HG03565 (cell line): Measurements from ENCODE around the gene PPP1R3G.
"Not testable (repeated sequence)": the region's sequence is repeated elsewhere in the genome, so short reads cannot be mapped to it uniquely, and the experiment has no call there.

Source experiments
- ATAC-seq: cut with Tn5 transposase; IDR thresholded peaks from one replicate; pipeline ENCODE4 v1.9.1; 2021; ENCODE audit warnings: mild to moderate bottlenecking, moderate library complexity; ENCODE audit not compliant: unreplicated experiment

The PPP1R3G gene

DNA sequence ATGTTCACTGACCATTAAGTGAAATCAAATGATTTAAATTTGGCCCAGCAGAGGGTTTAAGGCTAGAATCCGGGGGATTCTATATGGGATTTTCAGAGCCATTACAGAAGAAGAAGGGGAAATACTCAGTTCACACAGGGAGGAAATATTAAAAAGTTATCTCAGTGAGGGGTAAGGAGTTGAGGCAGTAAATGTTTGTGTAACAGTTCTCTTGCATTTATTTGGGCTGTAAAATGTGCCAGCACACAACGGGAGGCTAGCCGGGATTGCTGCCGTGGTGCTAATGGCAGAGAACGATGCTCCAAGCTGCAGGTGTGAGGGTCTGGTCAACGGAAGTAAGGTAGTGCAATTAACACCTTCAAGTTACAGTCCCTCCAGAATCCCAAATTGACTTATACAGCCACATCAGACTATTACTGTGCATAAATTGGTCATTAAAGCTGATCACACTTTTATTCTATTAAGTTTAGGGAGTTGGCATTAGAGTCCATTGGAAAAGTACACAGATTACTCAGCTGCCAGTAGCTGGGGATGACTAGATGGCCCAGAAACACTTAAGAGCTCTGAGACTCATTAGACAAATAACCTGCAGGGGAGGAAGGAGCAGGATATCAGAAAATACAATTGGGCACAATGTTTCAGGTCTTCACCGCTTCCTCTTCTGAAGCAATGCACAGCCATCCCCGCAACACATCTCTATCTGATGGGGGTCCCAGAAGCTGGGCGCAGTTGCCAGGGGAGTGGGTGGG is 31.3 kb downstream of the PPP1R3G start:
- ATAC-seq = no peak

DNA sequence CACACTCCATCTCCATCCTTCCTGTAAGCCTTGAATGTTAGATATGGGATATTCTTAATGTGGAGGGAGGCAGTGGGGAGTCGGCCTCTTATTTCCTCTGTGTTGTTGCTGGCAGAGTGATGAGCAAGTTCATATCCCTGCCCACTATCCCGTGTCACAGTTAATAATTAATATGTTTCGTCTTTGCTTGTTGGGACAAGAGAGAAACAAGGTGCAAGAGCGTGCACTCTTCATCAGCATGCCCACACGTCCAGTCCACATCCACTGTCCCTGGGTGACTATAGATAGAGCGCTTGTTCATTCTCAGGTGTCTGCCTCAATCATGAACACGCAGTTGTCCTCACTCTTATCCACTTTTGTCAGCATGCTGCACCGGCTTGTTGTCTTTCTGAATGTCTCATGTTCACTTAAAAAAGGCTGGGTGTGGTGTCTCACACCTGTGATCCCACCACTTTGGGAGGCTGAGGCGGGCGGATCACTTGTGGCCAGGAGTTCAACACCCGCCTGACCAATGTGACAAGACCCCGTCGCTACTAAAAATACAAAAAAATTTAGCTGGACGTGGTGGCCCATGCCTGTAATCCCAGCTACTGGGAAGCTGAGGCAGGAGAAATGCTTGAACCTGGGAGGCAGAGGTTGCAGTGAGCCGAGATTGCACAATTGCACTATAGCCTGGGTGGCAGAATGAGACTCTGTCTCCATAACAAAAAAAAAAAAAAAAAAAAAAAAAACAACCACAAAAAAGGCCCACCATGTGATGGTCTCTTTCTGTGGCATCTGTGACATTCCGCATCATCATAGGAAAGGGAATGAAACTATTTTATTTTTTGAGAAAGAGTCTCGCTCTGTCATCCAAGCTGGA is 34.2 kb downstream of the PPP1R3G start:
- no peak for ATAC-seq

DNA sequence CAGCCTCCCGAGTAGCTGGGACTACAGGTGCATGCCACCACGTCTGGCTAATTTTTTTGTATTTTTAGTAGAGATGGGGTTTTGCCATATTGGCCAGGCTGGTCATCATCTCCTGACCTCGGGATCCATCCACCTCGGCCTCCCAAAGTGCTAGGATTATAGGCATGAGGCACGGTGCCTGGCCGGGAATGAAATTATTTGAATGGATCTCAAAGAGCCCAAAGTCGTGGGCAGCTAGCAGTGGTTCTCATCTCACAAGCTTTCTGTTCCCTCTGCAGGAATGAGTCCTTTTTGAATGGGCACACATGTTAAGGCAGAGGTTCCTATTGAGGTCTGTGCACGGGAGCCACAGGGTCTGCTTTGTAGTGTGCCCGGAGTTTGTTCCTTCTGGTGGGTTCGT is 34.9 kb downstream of the PPP1R3G start:
- ATAC-seq = no peak

DNA sequence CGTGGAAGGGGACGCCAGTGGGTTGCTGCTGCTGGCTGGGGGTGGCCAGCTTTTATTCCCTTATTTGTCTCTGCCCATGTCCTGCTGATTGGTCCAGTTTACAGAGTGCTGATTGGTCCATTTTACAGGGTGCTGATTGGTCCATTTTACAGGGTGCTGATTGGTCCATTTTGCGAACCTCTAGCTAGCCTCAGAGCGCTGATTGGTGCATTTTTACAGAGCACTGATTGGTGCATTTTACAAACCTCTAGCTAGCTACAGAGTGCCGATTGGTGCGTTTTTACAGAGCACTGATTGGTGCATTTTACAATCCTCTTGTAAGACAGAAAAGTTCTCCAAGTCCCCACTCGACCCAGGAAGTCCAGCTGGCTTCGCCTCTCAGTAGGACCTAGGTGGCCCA is 35.4 kb downstream of the PPP1R3G start:
- not testable (repeated sequence) for ATAC-seq

DNA sequence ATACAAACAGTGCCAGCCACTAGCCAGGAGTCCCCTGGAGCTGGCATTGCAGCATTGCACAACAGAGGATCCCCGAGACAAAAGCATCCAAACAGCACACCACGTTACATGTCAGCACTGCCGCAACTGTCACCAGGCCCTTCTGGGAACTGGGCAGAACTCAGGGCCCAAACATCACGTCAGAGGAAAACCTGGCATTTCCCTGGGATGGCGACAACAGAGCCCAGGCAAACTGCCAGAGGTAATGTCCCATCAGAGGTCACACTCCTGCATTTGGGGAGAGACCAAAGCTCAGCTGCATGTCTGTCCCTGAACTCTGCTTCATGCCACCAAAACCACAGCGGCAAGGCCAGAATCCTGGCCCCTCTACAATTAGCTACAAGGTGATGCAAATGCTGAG is 36.3 kb downstream of the PPP1R3G start:
- no peak for ATAC-seq

DNA sequence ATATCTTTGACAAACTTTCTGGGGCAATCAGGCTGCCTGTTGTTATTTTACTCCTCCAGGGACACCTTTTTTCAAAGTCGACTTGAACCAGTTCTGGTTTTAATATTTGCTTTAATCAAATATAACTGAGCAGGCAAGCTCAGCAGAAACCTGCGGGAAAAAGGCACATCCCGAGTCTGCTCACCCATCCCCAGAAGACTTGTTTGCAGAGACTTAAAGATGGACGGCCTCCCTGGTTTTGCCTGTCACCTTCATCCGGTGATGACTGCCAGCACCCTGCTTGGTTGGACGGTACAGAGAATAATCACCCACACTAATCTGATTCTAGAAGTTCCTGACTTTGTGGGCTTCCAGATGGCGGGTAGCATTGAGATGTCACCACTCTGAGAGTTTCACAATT is 36.8 kb downstream of the PPP1R3G start:
- ATAC-seq = no peak

DNA sequence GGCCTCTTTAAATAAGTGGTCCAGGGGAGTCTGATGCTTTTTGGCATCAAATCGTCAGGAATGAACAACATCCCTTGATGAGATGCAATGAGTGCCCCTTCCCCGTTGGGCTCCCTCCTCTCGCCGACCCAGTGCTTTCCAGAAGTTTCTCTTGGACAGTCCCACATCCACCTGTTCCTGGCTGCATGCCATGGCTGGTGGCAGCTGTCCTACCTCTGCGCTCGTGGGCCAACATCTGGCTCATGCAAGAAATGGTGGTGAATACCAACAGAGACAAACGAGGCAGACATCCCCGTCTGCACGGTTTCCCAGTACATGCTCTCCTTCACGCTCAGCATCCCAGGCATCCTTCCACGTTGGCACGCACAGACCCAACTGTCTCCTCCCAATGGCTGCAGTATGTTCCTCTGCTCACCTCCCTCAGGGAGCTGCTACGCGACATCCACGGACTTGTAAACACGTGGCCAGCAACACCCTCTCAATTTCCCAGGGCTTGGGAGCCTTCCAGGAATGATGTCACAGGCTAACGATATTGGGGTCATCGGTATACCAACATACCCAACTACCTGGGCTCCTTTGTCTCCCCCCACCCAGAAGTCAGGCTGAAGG is 37.5 kb downstream of the PPP1R3G start:
- no peak for ATAC-seq

DNA sequence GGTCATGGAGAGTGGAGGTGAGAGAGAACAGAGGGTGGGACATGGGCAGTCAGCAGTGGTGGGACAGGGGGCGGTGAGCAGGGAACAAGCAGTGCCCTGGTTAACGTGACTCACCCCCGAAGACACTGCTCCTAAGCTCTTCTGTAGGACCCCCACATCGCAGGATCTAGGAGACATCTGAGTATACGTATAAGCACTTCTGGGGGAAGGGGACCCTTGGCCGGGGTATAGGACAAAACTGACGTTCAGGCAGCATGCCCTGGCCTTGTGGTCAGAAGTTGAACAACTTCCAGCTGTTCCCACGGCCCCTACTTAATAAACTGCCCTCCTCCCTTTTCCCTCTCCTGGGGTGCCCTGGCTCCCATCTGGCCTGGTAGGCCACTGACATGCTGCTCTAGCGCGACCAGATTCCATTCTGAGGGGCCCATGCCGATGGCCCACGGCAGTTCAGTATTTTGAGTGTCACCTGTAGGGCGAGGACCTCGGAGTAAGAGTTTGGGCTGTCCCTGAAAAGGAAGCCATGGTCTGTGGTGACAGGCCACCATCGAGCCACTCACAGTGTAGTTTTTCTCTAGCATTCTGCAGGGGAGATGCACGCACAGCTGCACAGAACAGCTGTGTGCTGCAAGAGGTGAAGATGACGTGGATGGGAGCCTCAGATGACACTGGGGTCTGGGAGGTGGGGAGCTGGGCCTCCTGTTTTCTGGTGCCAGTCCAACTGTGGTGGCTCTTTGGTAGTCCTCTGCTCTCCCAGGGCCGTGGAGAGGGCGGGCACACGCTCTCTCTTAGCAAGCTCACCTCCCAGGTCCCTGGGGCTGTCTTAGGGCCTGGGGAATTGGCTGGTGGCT is 38.4 kb downstream of the PPP1R3G start:
- no peak for ATAC-seq

DNA sequence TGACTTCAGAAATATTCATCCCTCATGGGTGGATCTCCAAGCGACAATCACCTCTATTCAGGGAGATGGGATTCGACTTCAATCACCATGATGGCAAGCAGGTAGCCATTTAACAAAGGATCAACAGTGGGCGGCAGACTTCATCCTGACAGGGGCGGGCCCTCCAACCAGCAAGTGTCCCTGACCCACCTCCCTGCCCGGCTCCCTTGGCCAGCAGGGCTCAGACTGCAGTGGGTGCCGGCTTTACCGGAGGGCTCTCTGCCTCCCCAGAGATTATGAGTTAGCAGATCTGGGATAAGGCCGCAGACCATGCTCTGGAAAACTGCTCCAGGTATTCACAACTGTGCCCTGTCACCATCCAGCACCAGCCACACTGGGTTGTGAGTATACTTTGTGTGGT is 39.4 kb downstream of the PPP1R3G start:
- no peak for ATAC-seq

DNA sequence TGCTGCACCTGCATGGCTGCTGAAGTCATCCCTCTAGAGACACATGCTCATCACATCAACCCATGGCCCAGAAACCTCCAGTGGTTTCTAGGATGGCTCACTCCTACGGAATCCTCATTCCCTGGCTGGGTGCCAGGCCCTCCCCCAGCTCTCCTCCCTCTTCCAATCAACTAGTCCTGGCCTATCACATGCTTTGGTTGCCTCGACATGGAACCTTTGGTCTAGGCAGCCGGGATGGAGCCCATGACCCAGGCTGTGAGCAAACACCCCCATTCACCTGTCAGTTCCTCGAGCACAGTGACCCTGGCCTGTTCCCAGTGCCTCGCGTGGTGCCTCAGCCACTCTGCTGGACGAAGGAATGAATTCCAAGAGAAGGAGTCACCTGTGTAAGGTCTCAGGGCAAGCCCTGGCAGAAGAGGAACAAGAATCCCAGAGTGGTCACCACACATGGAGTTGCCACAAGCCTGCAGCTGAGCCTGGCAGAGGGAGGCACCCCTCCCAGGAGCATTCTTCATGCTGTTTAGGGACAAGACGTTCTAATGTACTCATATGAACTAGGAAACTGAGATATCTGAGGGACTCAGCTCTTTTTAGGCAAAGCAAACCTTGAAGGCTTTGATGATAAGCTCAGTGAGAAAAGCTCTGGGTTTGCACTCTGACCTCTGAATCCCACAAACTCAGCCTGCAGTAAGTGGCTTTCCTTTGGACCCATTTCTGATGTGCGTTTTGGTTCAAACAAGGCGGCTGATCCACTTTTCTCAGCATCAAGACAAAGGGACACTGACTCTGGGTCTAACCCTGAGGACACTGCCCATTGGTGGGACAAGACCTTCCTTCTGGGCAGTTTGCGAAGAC is 40.2 kb downstream of the PPP1R3G start:
- no peak for ATAC-seq

DNA sequence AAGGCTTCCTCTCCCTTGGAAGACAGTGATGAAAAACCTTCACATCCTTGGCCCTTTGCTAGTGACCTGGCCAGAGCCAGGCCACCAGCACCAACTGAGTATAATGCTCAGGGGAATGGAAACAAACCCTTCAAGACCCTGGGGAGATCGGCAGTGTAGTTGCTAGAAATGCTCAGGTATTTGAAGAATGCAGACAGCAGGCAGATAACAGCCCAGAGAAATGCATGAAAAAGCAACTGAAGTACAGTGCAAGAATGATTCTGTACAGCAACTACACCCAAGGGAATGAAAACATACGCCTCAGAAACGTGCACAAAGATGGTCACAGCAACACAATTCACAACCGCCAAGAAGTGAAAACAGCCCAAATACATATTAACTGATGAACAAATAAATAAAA is 41.1 kb downstream of the PPP1R3G start:
- ATAC-seq = no peak

DNA sequence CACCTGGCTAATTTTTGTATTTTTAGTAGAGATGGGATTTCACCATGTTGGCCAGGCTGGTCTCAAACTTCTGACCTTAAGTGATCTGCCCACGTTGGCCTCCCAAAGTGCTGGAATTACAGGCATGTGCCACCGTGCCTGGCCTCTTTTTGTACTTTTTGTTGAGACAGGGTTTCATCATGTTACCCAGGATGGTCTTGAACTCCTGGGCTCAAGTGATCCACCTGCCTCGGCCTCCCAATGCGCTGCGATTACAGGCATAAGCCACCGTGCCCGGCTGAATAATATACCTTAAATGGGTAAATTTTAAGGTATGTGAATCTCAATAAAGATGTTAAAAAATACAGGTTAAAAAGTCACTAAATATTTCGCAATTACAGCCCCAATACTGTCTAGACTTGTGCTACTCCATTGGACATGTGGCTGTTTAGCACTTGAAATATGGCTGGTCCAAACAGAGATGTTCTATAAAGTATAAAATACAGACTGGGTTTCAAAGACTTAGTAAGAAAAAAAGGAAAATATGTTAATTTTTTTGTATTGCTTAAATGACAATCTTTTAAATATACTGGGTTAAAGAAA is 42.1 kb downstream of the PPP1R3G start:
- ATAC-seq = no peak

DNA sequence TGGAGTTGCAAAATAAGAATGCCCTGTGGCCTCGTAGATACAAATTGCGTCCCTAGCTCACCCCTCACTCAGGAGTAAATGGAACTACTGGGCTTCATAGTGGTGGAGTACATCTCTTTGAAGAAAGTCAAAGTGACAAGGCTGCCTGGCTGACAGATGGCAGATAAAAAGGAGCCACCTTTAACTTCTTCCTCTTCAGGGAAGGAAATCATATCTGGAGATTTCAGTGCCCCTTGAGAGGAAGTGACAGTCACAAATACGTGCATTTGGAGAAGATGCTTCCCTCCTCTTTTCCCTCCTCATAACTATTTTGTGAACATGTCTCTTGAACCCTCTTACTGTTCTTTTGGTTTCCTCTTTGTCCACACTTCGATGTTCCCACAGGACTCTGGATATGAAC is 43.2 kb downstream of the PPP1R3G start:
- ATAC-seq = no peak

DNA sequence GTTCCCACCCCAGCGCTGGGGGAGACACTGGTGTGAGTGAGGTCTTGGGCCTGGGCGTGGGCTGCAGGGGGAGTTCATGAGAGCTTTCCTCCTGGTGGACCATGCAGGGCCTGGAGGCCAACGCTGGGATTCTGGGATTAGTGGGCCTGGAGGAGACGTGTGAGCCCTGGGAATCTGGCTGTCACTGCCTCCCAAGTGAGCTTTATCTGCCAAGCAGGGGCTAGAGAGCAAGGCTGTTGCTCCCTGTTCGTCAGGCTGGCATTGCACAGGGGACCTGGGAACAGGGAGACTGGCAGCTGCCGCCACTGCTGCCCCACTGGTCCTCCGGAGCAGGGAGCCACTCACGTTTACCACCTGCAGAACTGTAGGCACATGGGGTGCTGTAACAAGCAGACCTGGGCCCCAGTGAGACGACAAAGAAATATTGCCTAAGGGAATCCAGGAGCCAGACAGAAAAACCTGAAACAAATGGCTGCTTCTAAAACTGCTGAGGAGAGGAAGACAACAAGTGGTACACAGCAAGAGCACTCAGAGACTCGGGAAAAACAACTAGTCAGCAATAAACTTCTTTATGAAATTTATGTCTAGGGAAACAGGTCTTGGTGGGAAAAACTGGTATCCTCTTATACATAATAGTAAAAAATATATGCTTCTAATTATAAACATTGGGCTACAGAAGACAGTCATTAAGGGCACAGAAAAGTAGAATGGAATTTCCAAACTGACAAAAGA is 45.2 kb downstream of the PPP1R3G start:
- no peak for ATAC-seq

DNA sequence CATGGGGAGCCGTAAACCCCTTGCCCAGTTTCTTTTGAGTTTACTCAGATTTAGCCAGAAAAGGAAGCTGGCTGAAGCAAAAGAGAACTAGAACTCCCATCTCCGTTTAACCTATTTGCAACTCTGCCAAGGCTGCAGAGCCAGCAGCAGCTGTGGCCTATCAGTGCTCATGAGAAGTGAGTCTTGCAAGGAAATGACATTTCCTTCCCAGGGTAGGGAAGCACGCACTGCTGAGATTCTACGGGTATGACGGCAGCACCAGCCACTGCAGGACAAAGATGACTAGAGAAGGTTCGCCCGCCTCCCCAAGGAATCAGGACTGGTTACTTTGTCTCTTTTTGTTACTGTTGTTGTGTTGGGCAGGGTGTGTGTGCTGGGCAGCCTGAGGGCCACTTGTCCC is 47.6 kb downstream of the PPP1R3G start:
- ATAC-seq = peak; percentile 89

DNA sequence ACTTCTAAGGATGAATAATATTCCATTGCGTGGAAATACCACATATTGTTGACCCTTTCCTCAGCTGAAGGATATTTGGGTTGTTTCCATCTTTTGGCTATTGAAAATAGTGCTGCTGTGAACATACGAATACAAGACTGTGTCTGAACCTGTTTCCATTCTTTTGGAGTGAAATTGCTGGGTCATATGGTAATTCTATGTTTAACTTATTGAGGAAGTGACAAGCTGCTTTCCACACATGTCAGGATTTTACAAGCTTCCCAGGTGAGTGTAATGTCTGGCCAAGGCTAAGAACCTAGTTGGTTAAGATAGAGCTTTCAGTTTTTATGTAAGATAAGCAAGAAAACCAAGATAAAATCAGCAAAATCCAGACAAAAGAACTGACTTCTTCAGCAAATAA is 48.8 kb downstream of the PPP1R3G start:
- no peak for ATAC-seq

DNA sequence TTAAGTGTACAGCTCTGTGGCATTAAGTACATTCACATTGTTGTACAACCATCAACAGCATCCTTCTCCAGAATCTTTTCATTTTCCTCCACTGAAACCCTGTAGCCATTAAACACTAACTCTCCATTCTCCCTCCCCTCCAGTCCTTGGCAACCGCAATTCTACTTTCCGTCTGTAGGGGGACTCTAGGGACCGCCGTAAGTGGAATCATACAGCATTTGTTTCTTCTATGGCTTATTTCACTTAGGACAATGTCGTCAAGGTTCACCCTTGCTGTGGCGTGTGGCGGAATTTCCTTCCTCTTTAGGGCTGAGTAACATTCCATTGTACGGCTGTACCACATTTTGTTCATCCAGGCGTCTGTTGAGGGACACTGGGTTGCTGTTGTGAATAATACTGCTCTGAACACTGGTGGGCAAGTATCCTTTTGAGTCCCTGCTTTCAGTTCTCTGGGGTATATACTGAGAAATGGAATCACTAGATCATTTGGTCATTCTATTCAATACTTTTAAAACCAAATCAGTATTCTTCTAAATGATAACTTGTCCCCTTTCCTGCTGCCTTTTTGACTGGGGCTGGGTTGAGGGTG is 50.7 kb downstream of the PPP1R3G start:
- no peak for ATAC-seq

DNA sequence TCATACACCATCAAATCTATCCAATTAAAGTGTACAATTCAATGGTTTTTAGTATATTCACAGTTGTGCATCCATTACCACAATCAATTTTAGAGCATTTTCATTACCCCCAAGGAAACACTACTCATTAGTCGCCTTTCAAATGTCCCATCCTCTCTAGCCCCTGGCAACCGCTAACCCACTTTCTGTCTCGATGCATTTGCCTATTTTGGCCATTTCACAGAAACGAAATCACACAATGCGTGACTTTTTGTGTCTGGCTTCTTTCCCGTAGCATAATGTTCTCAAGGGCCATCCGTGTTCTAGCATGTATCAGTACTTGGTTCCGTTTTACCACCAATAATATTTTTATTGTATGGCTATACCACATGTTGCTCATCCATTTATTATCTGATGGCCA is 51.7 kb downstream of the PPP1R3G start:
- ATAC-seq = no peak
